GM19455 (cell line): ENCODE measurements around the gene GLB1L2.
A peak's percentile ranks its signal among the peaks of the same experiment; 100 is the strongest.

Source experiments
- ATAC-seq: cut with Tn5 transposase; IDR thresholded peaks from one replicate; pipeline ENCODE4 v1.9.1; 2021; ENCODE audit not compliant: unreplicated experiment

The GLB1L2 gene

GRCh38 chr11:134346101-134346975 is 14.6 kb downstream of the GLB1L2 start:
- no peak for ATAC-seq

- ATAC-seq = no peak
These were observed 15.2 kb downstream of the GLB1L2 start for GRCh38 chr11:134346976-134347350.

DNA sequence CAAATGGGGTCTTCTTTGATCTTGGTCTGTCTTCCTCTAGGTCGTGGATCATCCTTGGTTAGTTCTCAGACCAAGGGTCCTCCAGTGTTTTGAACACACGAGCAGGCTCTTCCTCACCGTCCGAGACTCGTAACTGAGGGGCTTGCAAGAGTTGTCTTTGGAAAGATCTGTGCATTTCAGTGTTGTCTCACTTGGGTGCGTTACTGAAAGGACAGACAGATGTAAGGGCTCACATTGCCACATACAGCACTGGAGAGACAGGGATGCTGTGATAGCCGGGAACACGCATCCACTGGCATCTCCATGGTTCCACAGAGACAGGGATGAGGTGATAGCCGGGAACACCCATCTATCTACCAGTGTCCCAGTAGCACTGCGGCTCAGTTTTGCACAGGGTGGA is 15.7 kb downstream of the GLB1L2 start:
- ATAC-seq = no peak

- no peak for ATAC-seq
These were observed 17.5 kb downstream of the GLB1L2 start for GRCh38 chr11:134349109-134349801.

DNA sequence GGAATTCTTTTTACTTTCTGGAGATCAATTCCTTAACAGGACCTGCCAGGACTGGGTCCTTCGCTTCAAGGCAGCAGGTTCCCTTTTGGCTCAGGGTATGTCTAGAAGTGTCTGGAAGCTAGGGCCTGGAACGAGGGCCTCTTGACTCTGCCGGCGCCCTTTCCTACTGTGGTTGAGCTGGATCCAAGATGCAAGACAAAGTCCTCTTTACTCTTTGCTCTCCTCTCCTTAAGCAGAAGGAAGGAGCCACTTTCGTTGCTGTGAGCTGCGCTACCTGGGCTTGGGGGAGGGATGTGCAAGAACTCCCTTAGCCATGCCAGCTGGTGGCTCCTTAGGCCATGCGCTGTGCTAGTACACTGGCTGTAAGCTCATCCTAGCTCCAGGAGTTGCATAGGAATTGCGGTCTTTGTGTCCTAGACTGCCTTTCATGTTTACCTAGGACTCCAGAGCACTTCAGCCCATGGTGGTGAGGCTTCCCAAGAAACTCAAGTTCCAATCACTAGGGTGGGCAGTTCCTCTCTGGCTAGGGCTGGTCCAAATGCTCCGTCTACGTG is 18.1 kb downstream of the GLB1L2 start:
- ATAC-seq = no peak

DNA sequence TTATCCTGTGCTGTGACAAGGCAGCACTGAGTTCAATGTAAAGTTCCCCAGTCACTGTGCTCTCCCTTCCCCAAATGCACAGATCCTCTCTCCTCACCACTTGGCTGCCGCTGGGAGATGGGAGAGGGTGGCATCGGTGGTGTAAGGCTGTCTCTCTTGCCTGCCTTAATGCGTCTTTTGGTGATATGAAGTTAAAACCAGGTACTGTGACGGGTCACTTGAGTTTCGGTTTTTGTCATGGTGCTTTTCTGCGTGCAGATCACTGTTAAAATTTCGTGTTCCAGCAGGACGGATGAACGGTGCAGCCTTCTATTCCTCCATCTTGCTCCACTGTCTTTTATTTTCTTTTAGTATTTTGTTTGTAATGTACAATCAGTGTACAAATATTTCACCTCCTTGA is 18.6 kb downstream of the GLB1L2 start:
- no peak for ATAC-seq

DNA sequence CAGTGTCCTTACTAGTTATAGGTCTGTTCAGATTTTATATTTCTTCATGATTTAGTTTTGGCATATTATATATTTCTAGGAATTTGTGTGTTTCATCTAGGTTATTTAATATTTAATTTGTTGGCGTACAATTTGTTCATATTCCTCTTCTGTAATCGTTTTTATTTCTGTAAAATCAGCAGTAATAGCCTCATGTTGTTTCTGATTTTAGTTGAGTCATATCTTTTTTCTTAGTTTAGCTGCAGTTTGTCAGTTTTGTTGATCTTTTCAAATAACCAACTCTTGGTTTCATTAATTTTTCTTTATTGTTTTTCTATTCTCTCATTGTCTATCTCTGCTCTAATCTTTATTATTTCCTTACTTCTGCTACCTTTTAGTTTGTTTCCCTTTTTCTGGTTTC is 20.3 kb downstream of the GLB1L2 start:
- no peak for ATAC-seq

DNA sequence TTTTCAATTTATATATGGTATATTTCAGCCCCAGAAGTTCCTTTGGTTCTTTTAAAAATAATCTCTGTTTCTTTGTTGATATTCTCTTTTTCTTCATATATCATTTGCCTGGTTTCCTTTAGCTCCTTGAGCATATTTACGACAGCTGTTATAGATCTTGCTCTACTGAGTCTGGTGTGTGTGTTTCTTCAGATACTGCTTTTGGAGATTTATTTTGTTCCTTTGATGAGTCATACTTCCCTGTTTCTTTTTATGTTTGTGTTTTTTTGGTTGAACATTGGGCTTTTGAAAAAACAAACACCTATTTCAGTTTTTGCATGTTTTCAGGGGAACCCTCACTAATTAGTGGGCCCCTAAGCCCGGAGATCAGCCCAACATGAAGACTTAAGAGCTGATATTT is 23.3 kb downstream of the GLB1L2 start:
- no peak for ATAC-seq

GRCh38 chr11:134355656-134356055 is 23.9 kb downstream of the GLB1L2 start:
- no peak for ATAC-seq

DNA sequence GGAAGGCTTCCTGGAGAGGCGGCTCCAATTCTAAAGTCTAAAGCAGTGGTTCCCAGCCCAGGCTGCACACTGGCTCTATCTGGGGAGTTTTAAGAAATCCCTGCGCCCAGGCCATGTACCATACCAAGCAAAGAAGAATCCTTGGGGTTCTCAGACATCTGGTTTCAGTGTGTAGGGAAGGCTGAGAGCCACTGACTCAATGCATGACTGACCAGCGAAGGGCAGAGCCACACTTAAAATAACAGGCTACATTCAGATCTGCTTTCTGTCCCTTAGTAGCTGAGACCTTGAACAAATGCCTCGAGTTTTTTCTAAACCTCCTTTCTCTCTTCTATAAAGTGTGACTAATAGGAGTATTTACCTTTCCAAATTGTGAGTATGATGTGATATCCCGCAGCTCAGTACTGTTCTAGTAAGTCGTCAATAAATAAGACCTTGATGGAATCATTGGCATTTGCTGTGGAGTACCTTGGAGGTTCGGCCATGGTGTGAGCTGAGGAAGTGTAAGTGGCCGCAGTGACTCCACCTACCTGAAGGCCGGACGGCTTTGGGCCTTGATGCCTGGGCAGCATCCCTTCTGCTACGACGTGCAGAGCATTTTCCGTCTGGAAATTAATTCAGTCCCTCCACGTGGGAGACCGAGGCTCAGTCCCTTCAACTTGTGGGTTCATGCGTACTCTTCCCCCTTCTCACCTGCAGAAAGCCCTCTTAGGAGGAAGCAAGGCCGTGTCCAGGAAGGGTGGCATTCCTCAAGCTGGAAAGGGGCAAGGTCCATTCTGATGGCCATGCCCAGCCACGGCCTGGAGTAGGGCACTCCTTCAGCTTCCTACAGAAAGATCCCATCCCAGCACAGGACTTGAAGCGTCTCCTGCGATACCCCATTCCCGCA is 25.1 kb downstream of the GLB1L2 start:
- no peak for ATAC-seq

DNA sequence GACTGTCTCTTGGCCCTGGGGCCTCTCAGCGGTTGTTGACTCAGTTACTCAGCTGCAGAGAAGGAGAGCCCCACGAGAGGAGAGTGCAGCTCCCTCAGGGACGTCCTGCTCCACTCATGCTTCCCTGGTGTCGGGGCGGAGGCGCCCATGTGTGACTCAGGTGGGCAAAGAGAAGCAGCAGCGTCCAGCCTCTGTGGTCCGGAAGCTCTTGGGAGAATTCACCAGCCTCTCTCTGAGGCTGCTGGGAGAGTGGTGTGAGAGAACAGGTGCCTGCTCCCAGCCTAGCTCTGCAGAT is 25.7 kb downstream of the GLB1L2 start:
- ATAC-seq = no peak

DNA sequence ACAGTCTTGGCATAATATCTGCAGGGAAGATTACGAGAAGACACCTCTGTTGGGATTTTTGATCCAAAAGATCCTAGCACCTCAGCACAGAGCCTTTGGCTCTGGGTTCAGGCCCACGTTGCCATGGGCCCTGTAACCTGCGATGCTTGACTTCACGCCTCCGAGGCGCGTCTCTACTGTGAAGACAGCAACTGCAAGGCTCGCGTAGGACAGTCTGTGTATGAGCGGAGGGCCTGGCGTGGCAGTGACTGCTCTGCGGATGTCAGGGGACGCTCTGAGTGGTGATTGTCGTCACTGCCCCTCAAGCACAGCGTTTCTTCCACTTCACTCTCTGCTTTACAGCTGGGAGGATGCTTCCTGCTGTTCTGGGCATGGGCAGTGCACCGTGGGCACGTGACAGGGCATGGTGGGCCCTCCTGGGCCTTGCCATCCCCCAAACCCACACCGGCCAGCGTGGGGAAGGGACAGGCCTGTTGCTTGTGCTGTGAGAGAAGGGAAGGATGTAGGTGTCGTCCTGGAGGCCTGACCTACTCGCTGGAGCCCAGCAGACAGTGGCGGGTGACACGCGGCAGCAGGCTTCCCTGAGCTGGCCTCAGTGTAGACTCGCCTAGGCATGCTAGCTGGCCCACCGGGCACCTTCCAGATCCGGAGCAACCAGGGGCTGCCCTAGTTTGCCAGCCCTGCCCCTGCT is 26.5 kb downstream of the GLB1L2 start:
- no peak for ATAC-seq

GRCh38 chr11:134358856-134359490 is 27.2 kb downstream of the GLB1L2 start:
- ATAC-seq = no peak

- ATAC-seq = no peak
These were observed 27.9 kb downstream of the GLB1L2 start for GRCh38 chr11:134359646-134360045.

- peak; percentile 75 for ATAC-seq
These were observed 28.5 kb downstream of the GLB1L2 start for GRCh38 chr11:134360050-134360835.

GRCh38 chr11:134361661-134362060 is 29.9 kb downstream of the GLB1L2 start:
- ATAC-seq = no peak

DNA sequence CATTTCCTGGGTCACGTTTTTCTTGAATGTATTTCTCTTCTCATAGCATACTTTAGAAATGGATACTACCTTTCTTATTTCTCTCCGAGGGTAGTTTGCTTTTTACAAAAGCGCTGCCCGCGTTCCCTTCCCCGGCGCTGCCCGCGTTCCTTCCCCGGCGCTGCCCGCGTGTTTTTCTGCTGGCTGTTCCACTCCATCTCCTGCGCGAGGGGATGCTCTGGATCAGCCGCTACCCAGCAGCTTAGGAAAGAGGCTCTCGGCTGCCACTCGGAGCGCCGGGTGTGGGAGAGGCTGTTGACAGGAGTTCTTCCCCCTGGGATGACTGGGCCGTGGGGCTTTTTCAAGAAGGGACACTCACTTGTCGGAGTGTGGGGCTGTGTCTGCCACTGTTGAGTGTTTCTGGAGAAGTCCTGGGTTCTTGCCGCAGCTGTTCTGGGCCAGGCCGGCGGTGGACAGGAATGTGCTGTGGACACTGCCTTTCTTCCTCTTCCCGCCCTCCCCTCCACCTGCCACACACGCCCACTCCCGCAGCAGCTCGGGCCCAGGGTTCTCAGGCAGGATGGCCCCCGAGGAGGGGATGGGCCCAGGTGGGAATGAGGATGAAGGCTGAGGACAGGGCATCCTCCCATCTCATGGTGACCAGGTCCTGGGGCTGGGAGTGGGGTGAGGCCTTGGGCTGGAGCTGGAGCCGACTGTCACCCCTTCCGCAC is 30.6 kb downstream of the GLB1L2 start:
- ATAC-seq = no peak

GRCh38 chr11:134363161-134363560 is 31.4 kb downstream of the GLB1L2 start:
- ATAC-seq = no peak

DNA sequence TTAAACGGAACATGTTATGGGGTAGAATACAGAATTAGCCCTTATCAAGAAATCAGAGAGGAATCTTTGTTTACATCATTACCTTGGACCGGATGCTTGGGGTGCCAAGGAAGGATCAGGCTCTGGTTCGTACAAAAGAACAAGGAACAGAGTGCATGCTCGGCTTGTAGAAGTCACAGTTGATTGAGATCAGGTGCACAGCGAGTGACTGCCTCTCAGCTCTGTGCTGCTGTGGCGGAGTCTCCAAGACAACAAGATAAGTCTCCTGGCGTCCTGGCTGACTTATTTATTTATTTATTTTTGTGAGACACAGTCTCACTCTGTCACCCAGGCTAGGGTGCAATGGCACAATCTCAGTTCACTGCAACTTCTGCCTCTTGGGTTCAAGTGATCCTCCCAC is 31.8 kb downstream of the GLB1L2 start:
- ATAC-seq = no peak
